Measurements from ENCODE around the gene COLEC12.

GRCh38 chr18:374721-375168 is 125.8 kb downstream of the COLEC12 start:
- TF ChIP-seq CTCF (IDR thresholded peaks at IDR 0.05) (no peak), POLR2A (IDR thresholded peaks at IDR 0.05) (no peak)
